ENCODE results near the gene LRP8. TPM values are rescaled to one million over a fixed set of nuclear protein-coding genes. Genes with fewer than 3 reads are reported as not detected.

Gene LRP8
- total and polyA plus RNA-seq, 2 donors (not counting 3 experiments of a cell fraction or from before 2014, with no cell fraction given) = 40.9 to 62.2 TPM

GRCh38 chr1:53337499-53337898, 9.6 kb upstream of the LRP8 start:
- no peaks in the 10 kb centered on the region for H3K9me3 ChIP-seq (replicated peaks; ENCODE audit: control insufficient read depth, insufficient read depth, low read length)
- no peak overlapping the region for H3K27ac ChIP-seq (ENCODE audit: insufficient read depth, low read depth, low read length)
- H3K4me2 ChIP-seq (ENCODE audit: insufficient read depth, low read length) = no peak overlapping the region
- no peaks in the 10 kb centered on the region for H3K9me1 ChIP-seq (replicated peaks; ENCODE audit: control insufficient read depth, extremely low read depth, insufficient read depth, low read length)
- H3K36me3 ChIP-seq (ENCODE audit: control insufficient read depth in 2 of 2, extremely low read depth in 1 of 2, insufficient read depth in 2 of 2, low read length in 2 of 2) = no peaks in the 10 kb centered on the region
- ChIA-PET POLR2A (no interaction called here), CTCF (no interaction called here)
- TF ChIP-seq JUN (IDR thresholded peaks at IDR 0.05; ENCODE audit: borderline replicate concordance, insufficient read depth, insufficient read length, low read depth) = no peak
- TF ChIP-seq, protein P1, sequence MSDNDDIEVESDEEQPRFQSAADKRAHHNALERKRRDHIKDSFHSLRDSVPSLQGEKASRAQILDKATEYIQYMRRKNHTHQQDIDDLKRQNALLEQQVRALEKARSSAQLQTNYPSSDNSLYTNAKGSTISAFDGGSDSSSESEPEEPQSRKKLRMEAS (IDR thresholded peaks at IDR 0.05; ENCODE audit: insufficient read depth, insufficient read length) = no peak
- TF ChIP-seq, protein P2, sequence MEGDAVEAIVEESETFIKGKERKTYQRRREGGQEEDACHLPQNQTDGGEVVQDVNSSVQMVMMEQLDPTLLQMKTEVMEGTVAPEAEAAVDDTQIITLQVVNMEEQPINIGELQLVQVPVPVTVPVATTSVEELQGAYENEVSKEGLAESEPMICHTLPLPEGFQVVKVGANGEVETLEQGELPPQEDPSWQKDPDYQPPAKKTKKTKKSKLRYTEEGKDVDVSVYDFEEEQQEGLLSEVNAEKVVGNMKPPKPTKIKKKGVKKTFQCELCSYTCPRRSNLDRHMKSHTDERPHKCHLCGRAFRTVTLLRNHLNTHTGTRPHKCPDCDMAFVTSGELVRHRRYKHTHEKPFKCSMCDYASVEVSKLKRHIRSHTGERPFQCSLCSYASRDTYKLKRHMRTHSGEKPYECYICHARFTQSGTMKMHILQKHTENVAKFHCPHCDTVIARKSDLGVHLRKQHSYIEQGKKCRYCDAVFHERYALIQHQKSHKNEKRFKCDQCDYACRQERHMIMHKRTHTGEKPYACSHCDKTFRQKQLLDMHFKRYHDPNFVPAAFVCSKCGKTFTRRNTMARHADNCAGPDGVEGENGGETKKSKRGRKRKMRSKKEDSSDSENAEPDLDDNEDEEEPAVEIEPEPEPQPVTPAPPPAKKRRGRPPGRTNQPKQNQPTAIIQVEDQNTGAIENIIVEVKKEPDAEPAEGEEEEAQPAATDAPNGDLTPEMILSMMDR (IDR thresholded peaks at IDR 0.05; ENCODE audit: extremely low read depth in 1 of 2, insufficient read depth in 1 of 2, low read depth in 1 of 2, low read length in 2 of 2) = no peak
- TF ChIP-seq GATA2 (IDR thresholded peaks at IDR 0.05; ENCODE audit: insufficient read depth, insufficient read length, low read depth, low read length) = no peak
- no peak for TF ChIP-seq POLR2AphosphoS5 (IDR thresholded peaks at IDR 0.05; ENCODE audit: insufficient read depth, low read depth, low read length)
- no peak for TF ChIP-seq EZH2 (IDR thresholded peaks at IDR 0.05; ENCODE audit: borderline replicate concordance, low read depth, low read length, severe bottlenecking)
- TF ChIP-seq MYC (IDR thresholded peaks at IDR 0.05; ENCODE audit: low read depth, low read length) = no peak
- TF ChIP-seq FOS (IDR thresholded peaks at IDR 0.05; ENCODE audit: borderline replicate concordance, insufficient read depth, low read length) = no peak
- TF ChIP-seq POLR2A (IDR thresholded peaks at IDR 0.05; ENCODE audit: low read depth, low read length) = no peak
- intact Hi-C loops (cut with micrococcal nuclease) = no loop called here
- no peak overlapping the region for H2AFZ ChIP-seq (ENCODE audit: low read depth, low read length)
- H4K20me1 ChIP-seq (replicated peaks; ENCODE audit: control insufficient read depth, extremely low read depth, insufficient read depth, low read length) = no peaks in the 10 kb centered on the region
- no peaks in the 10 kb centered on the region for H3K27me3 ChIP-seq (ENCODE audit: control insufficient read depth in 2 of 2, insufficient read depth in 2 of 2, low read length in 2 of 2)
- H3K4me3 ChIP-seq (replicated peaks in 1 of 3; ENCODE audit: insufficient read depth in 1 of 3, low read depth in 1 of 3, low read length in 3 of 3) = no peak overlapping the region
- FAIRE-seq = no peak
- dilution Hi-C loops (cut with MboI; ENCODE audit: extremely low pct_ligation_motif_present, low sequenced_read_pairs) = no loop called here
- no peak for DNase-seq (ENCODE audit: low read depth, low spot score)
- H3K4me1 ChIP-seq (ENCODE audit: control insufficient read depth, extremely low read depth, insufficient read depth, low read length) = no peaks in the 10 kb centered on the region
- no peaks in the 10 kb centered on the region for H3K79me2 ChIP-seq (ENCODE audit: control insufficient read depth, insufficient read depth, low read length)
- no peak overlapping the region for H3K9ac ChIP-seq (replicated peaks; ENCODE audit: extremely low read depth, insufficient read depth, low read length)
- no TSS peak for BruUV-seq (replicated peaks)
